ENCODE data around the gene USP25.

The USP25 gene

DNA sequence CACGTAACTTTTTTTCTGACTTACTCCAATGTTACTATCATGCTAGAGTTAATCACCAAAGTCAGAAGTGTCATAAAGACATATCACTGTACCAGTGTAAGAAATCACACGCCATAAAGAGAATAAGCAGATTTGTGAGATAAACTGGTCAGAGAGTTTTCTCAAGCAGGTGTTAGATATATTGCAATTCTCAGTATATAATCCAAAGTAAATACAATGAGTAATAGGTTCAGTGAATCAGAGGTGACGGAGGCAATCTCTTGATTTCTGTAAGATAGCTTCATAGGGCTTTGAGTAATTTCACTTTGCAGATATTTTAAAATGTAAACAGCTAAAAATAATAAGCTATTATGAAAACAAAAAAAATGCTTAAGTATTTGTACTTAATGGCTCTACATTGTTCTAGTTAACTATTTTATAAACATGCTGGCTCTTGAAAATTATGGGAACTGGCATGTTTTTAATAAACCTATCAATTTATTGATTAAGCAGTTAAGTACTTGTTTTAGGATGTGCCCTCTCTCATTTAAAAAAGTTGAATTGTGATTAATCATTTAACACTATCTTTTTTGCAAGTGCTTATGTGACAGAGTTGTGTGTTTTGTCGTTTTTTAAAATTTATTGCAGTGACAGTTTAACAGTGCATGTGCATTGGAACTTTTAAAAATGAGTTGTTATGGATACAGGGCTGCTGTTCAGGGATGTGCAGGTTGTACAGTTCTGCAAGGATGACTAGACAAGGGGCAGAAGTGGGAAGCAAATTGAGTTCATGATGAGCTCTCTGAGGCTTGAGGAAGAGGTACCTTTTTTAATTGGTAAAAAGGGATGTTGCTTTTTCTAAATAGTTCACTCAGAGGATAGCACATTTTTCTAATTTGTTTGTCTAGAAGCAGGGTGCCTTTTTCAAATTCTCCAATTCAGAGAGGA, 119.1 kb downstream of the USP25 start:
- H3K9me2 ChIP-seq (replicated peaks; ENCODE audit: control insufficient read depth, low read length) = no peaks in the 10 kb centered on the region
- no peak overlapping the region for H3K4me2 ChIP-seq (ENCODE audit: low read length)
- no peak overlapping the region for H3K4me3 ChIP-seq (ENCODE audit: low read length)

DNA sequence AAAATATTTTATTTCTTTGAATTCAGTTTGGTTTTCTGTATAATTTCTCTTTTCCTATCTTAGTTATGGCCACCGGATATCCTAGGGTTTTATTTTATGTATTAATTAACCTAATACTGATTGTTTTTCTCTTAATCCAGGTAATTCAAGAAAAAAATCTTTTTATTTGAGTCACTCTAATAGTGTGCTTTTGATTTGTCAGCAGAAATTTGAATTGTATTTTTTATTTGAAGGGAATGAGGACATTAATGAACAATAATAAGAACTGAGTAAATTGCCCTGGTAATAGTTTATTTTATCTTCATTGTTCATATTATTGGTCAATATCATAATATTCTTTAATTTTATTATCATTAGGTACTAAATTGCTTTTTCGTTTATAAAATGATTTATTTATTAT, 120.1 kb downstream of the USP25 start:
- Histone ChIP-seq H3K4me1 (ENCODE audit: control insufficient read depth, low read length) (no peaks in the 10 kb centered on the region), H3K27me3 (ENCODE audit: control insufficient read depth, low read length) (no peaks in the 10 kb centered on the region), H3K9me3 (ENCODE audit: control insufficient read depth, insufficient read depth, low read length) (no peaks in the 10 kb centered on the region), H3K9me2 (replicated peaks; ENCODE audit: control insufficient read depth, low read length) (no peaks in the 10 kb centered on the region), H3K79me2 (ENCODE audit: control insufficient read depth, low read length) (no peaks in the 10 kb centered on the region), H3K4me3 (ENCODE audit: low read length) (no peak overlapping the region), H3K4me2 (ENCODE audit: low read length) (no peak overlapping the region), H3F3A (ENCODE audit: control insufficient read depth, insufficient read depth) (no peaks in the 10 kb centered on the region), H3K27ac (ENCODE audit: low read depth, low read length) (no peak overlapping the region), H4K20me1 (ENCODE audit: control insufficient read depth, insufficient read depth, low read depth, low read length) (no peaks in the 10 kb centered on the region), H3K36me3 (ENCODE audit: control insufficient read depth, low read length) (no peaks in the 10 kb centered on the region; the same call in 1 of the 2 replicates)
- no peak for TF ChIP-seq EZH2phosphoT487 (IDR thresholded peaks at IDR 0.05; ENCODE audit: borderline replicate concordance, low read length)
- TF ChIP-seq, protein P1, sequence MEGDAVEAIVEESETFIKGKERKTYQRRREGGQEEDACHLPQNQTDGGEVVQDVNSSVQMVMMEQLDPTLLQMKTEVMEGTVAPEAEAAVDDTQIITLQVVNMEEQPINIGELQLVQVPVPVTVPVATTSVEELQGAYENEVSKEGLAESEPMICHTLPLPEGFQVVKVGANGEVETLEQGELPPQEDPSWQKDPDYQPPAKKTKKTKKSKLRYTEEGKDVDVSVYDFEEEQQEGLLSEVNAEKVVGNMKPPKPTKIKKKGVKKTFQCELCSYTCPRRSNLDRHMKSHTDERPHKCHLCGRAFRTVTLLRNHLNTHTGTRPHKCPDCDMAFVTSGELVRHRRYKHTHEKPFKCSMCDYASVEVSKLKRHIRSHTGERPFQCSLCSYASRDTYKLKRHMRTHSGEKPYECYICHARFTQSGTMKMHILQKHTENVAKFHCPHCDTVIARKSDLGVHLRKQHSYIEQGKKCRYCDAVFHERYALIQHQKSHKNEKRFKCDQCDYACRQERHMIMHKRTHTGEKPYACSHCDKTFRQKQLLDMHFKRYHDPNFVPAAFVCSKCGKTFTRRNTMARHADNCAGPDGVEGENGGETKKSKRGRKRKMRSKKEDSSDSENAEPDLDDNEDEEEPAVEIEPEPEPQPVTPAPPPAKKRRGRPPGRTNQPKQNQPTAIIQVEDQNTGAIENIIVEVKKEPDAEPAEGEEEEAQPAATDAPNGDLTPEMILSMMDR (IDR thresholded peaks at IDR 0.05; ENCODE audit: low read depth, low read length, poor library complexity, severe bottlenecking) = no peak

More for the DNA sequence above, 119.1 kb downstream of the USP25 start:
- no peak overlapping the region for H3K27ac ChIP-seq (ENCODE audit: low read depth, low read length)
- no peaks in the 10 kb centered on the region for H4K20me1 ChIP-seq (ENCODE audit: control insufficient read depth, insufficient read depth, low read depth, low read length)
- H3K79me2 ChIP-seq (ENCODE audit: control insufficient read depth, low read length) = no peaks in the 10 kb centered on the region
- H3K9me3 ChIP-seq (ENCODE audit: control insufficient read depth, insufficient read depth, low read length) = no peaks in the 10 kb centered on the region
- H3K27me3 ChIP-seq (ENCODE audit: control insufficient read depth, low read length) = no peaks in the 10 kb centered on the region
- no peaks in the 10 kb centered on the region for H3K4me1 ChIP-seq (ENCODE audit: control insufficient read depth, low read length)
- no peaks in the 10 kb centered on the region; the same call in 1 of the 2 replicates for H3K36me3 ChIP-seq (ENCODE audit: control insufficient read depth, low read length)
- H3F3A ChIP-seq (ENCODE audit: control insufficient read depth, insufficient read depth) = no peaks in the 10 kb centered on the region
- no peak for TF ChIP-seq EZH2phosphoT487 (IDR thresholded peaks at IDR 0.05; ENCODE audit: borderline replicate concordance, low read length)
- TF ChIP-seq, protein P1 (IDR thresholded peaks at IDR 0.05; ENCODE audit: low read depth, low read length, poor library complexity, severe bottlenecking) = no peak

DNA sequence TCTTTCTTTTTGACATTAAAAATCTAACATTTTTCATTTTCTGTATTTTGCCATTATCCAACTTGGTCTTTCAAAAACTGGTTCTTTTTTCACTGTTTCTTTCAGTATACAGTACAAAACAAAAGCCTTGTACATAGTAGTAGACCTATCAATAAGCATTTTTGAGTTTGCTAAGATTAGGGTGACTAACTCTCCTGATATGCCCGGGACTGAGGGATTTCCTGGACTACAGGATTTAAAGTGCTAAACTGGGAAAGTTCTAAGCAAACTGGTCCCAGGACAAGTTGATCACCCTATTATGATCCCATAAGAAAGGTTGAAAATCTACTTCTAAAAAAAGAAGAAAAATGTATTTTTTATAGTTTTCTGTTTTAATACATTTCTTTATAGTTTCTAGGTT, 120.9 kb downstream of the USP25 start:
- Histone ChIP-seq H3K79me2 (ENCODE audit: control insufficient read depth, low read length) (no peaks in the 10 kb centered on the region), H3K9me3 (ENCODE audit: control insufficient read depth, insufficient read depth, low read length) (no peaks in the 10 kb centered on the region), H3F3A (ENCODE audit: control insufficient read depth, insufficient read depth) (no peaks in the 10 kb centered on the region), H3K4me3 (ENCODE audit: low read length) (no peak overlapping the region), H3K4me2 (ENCODE audit: low read length) (no peak overlapping the region), H3K4me1 (ENCODE audit: control insufficient read depth, low read length) (no peaks in the 10 kb centered on the region), H3K36me3 (ENCODE audit: control insufficient read depth, low read length) (no peaks in the 10 kb centered on the region; the same call in 1 of the 2 replicates), H3K27me3 (ENCODE audit: control insufficient read depth, low read length) (no peaks in the 10 kb centered on the region), H3K9me2 (replicated peaks; ENCODE audit: control insufficient read depth, low read length) (no peaks in the 10 kb centered on the region), H4K20me1 (ENCODE audit: control insufficient read depth, insufficient read depth, low read depth, low read length) (no peaks in the 10 kb centered on the region), H3K27ac (ENCODE audit: low read depth, low read length) (no peak overlapping the region)
- no peak for TF ChIP-seq EZH2phosphoT487 (IDR thresholded peaks at IDR 0.05; ENCODE audit: borderline replicate concordance, low read length)
- TF ChIP-seq, protein P1 (IDR thresholded peaks at IDR 0.05; ENCODE audit: low read depth, low read length, poor library complexity, severe bottlenecking) = no peak

All from DOHH2 (cell line).